ENCODE results near the gene DENND1A.

DNA sequence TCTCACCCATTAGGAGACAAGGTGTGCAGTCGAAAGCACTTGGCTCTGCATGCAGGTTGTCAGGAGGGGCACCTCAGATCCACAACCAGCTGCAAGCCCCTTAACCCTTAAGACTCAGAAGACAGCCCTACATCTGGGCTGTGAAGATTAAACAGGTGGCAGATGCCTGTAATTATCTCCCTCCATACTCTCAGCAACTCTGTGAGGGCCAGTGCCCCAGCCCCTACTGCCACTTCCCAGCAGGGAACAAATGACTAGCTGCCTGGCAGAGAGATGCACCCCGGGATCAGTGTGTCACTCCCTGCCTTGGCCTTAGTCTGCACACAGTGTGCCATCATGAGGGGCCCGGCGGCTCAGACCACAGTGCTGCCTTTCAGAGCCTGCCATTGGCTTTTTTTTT lies 532.0 kb downstream of the DENND1A start:
- TF ChIP-seq POLR2AphosphoS5 (IDR thresholded peaks at IDR 0.05; ENCODE audit: borderline replicate concordance, low read depth, low read length), result no peak
- no peak for TF ChIP-seq EZH2 (IDR thresholded peaks at IDR 0.05)
